Raji (cell line): ENCODE measurements around the gene LIM2.

Experiments
- POLR2A ChIP-seq: IDR thresholded peaks from 2 replicates; pipeline ENCODE4 v1.6.1; 2011; ENCODE audit warnings: low read depth, low read length, control low read depth; ENCODE audit not compliant: insufficient read depth

The LIM2 gene

GRCh38 chr19:51399231-51399630 lies 11.5 kb upstream of the LIM2 start:
- TF ChIP-seq POLR2A, result no peak

- no peak for TF ChIP-seq POLR2A
These were observed 10.4 kb upstream of the LIM2 start for GRCh38 chr19:51398096-51398704.

- TF ChIP-seq POLR2A, result no peak
These were observed 8.4 kb upstream of the LIM2 start for GRCh38 chr19:51396175-51396574.

- peak; percentile 75 for TF ChIP-seq POLR2A
These were observed 6.5 kb upstream of the LIM2 start for GRCh38 chr19:51394050-51394836.

- TF ChIP-seq POLR2A, result no peak
These were observed 4.9 kb upstream of the LIM2 start for GRCh38 chr19:51392701-51393100.

GRCh38 chr19:51391073-51391611 lies 3.4 kb upstream of the LIM2 start:
- TF ChIP-seq POLR2A, result no peak

GRCh38 chr19:51389143-51389542 lies 1.4 kb upstream of the LIM2 start:
- no peak for TF ChIP-seq POLR2A

GRCh38 chr19:51386882-51387520 lies 773 bp downstream of the LIM2 start:
- no peak for TF ChIP-seq POLR2A

- TF ChIP-seq POLR2A, result no peak
These were observed 5.8 kb downstream of the LIM2 start for GRCh38 chr19:51382004-51382403.

GRCh38 chr19:51380379-51380778 lies 7.4 kb downstream of the LIM2 start:
- TF ChIP-seq POLR2A, result no peak

- no peak for TF ChIP-seq POLR2A
These were observed 10.4 kb downstream of the LIM2 start for GRCh38 chr19:51377422-51377821.

GRCh38 chr19:51375504-51376221 lies 12.1 kb downstream of the LIM2 start:
- TF ChIP-seq POLR2A, result no peak

GRCh38 chr19:51372649-51373504 lies 14.9 kb downstream of the LIM2 start, which contains the start of gene NKG7:
NKG7 (minus strand) TSS chr19:51372654; CDS start chr19:51372535, 119 bp downstream.
- TF ChIP-seq POLR2A, result peak; percentile 46; the same call in 1 of the 2 replicates

GRCh38 chr19:51372021-51372648 lies 15.6 kb downstream of the LIM2 start:
- TF ChIP-seq POLR2A, result peak; percentile 22

- TF ChIP-seq POLR2A, result no peak
These were observed 16.5 kb downstream of the LIM2 start for GRCh38 chr19:51371186-51371690.
